ENCODE data around the gene SLC9A9. TPM values are rescaled to one million over a fixed set of nuclear protein-coding genes. Genes with fewer than 3 reads are reported as not detected.

Gene SLC9A9
- total and polyA plus RNA-seq, 10 of the 15 experiments (the other 5 are each of a cell fraction or from before 2014, with no cell fraction given): 3.5 to 14.2 (median 9.3) TPM

DNA sequence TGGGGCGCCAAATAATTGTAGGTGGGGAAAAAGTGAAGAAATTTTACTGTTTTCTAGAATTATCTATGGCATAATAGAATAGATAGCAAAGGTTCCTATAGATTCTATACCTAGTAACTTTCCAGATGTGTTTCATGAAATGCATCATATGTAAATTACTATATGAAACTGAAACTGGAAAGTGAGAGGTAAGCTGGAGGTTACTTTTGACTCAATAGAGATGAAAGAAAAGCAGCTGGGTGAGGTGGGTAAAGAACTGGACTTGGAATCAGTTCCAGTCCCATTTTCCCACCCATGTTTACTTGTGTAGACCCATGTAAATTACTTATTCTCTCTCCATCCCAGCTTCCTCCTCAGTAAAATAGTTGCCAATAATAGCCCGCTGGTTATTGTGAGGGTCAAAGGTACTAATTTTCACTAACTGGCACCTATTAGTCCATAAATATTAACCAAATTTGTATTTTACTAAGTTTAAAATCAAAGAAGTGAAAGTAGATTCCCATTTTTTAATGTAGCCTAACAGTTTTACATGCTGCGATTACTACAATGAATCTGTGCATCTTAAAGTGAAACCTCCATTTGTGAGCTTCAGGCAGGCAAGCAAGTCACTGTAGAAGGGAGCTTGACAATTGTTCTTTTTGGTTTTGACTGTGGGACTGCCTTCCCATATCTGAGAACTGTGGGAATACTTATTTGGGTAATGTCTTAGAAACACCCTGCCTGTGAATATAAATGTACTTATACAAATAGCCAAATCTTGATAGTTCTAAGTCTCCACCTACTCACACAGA, 312.1 kb downstream of the SLC9A9 start:
- Histone ChIP-seq H3K4me1 (ENCODE audit: control insufficient read depth, insufficient read depth, low read length) (peaks cover 29% of the 10 kb centered on the region), H3K9me3 (replicated peaks; ENCODE audit: control insufficient read depth, insufficient read depth, low read length) (no peaks in the 10 kb centered on the region), H3K79me2 (ENCODE audit: control insufficient read depth, insufficient read depth, low read length) (no peaks in the 10 kb centered on the region), H3K9ac (ENCODE audit: control insufficient read depth, insufficient read depth, low read length) (no peak overlapping the region), H3K36me3 (ENCODE audit: control insufficient read depth in 2 of 2, insufficient read depth in 2 of 2, low read length in 1 of 2) (no peaks in the 10 kb centered on the region), H3K4me3 (peak overlapping the region; percentile 41; the same call in 1 of the 2 replicates), H4K20me1 (ENCODE audit: control insufficient read depth, insufficient read depth) (no peaks in the 10 kb centered on the region), H2AFZ (ENCODE audit: control insufficient read depth, low read depth, low read length) (no peak overlapping the region), H3K27me3 (replicated peaks in 1 of 2; ENCODE audit: control insufficient read depth in 2 of 2, insufficient read depth in 2 of 2, low read length in 1 of 2) (no peaks in the 10 kb centered on the region), H3K27ac (ENCODE audit: control insufficient read depth, insufficient read depth) (peak overlapping the region; percentile 45), H3K4me2 (ENCODE audit: control insufficient read depth, insufficient read depth) (peak overlapping the region; percentile 73)
- BruUV-seq (replicated peaks): no TSS peak
- ChIA-PET RAD21 (ENCODE audit: unreplicated experiment) (interaction anchor here (1.0 kb wide), 1 partner anchor 137 kb away, joined by 3 read pairs; no protein-coding TSS in a partner anchor), POLR2A (no interaction called here), CTCF (no interaction called here), SMC1A (ENCODE audit: uncharacterized antibody, unreplicated experiment) (interaction anchor here (0.6 to 1.0 kb wide), 5 partner anchors 12 to 134 kb away, joined by 3 read pairs; no protein-coding TSS in a partner anchor)
- ATAC-seq (peak; percentile 94), DNase-seq (ENCODE audit: low read depth, low spot score) (peak; percentile 43), FAIRE-seq (peak; percentile 64)
- intact Hi-C loops (cut with micrococcal nuclease; ENCODE audit: unreplicated experiment) (loop anchor here (5.0 to 10.0 kb wide), 3 partner anchors 109 to 411 kb away; no protein-coding TSS in a partner anchor), in situ Hi-C loops (cut with MboI) (no loop called here)
- 1% methylated on average over 3 of the region's 3 CpGs for WGBS (ENCODE audit: insufficient coverage, insufficient replicate concordance, low lambda C conversion rate, missing lambda C conversion rate)
- TF ChIP-seq LARP7 (IDR thresholded peaks at IDR 0.05): no peak
- TF ChIP-seq RELA (IDR thresholded peaks at IDR 0.05; ENCODE audit: borderline replicate concordance, partially characterized antibody): no peak
- peak; percentile 89 for TF ChIP-seq IRF4 (IDR thresholded peaks at IDR 0.05; ENCODE audit: low read depth, low read length)
- peak; percentile 49; the same call in 1 of the 2 replicates for TF ChIP-seq CREB1 (IDR thresholded peaks at IDR 0.05; ENCODE audit: low read depth)
- peak; percentile 66; the same call in 1 of the 2 replicates for TF ChIP-seq ZBED1 (IDR thresholded peaks at IDR 0.05; ENCODE audit: borderline replicate concordance)
- TF ChIP-seq BMI1 (IDR thresholded peaks at IDR 0.05; ENCODE audit: borderline replicate concordance): 0 out of 2 replicates have a peak, but pooled peaks have one; percentile 18
- TF ChIP-seq RAD51 (IDR thresholded peaks at IDR 0.05): no peak
- no peak for TF ChIP-seq CHD2 (IDR thresholded peaks at IDR 0.05; ENCODE audit: borderline replicate concordance, low read depth, low read length)
- no peak for TF ChIP-seq ZNF384 (IDR thresholded peaks at IDR 0.05; ENCODE audit: borderline replicate concordance, low read depth, low read length)
- TF ChIP-seq YBX1 (IDR thresholded peaks at IDR 0.05): no peak
- TF ChIP-seq EZH2 (IDR thresholded peaks at IDR 0.05; ENCODE audit: borderline replicate concordance, control insufficient read depth, low read depth, low read length): no peak
- TF ChIP-seq NFYA (IDR thresholded peaks at IDR 0.05; ENCODE audit: borderline replicate concordance, low read depth, low read length): no peak
- TF ChIP-seq CHD4 (IDR thresholded peaks at IDR 0.05): no peak
- TF ChIP-seq PAX5 (IDR thresholded peaks at IDR 0.05; ENCODE audit: borderline replicate concordance, low read depth, low read length): peak; percentile 60; the same call in 1 of the 2 replicates
- peak; percentile 90 for TF ChIP-seq TCF12 (IDR thresholded peaks at IDR 0.05; ENCODE audit: low read depth, low read length)
- no peak for TF ChIP-seq E2F8 (IDR thresholded peaks at IDR 0.05; ENCODE audit: low read depth, partially characterized antibody)
- no peak for TF ChIP-seq SUPT20H (IDR thresholded peaks at IDR 0.05; ENCODE audit: borderline replicate concordance, control insufficient read depth, low read depth, low read length)
- 0 out of 2 replicates have a peak, but pooled peaks have one; percentile 26 for TF ChIP-seq GABPA (IDR thresholded peaks at IDR 0.05; ENCODE audit: low read depth)
- TF ChIP-seq NFIC (IDR thresholded peaks at IDR 0.05; ENCODE audit: low read depth, low read length): peak; percentile 97
- TF ChIP-seq SMC3 (IDR thresholded peaks at IDR 0.05; ENCODE audit: borderline replicate concordance, low read length): no peak
- no peak for TF ChIP-seq FOS (IDR thresholded peaks at IDR 0.05; ENCODE audit: borderline replicate concordance, extremely low read depth, insufficient read length)
- TF ChIP-seq BCL11A (IDR thresholded peaks at IDR 0.05; ENCODE audit: low read depth, low read length): peak; percentile 71; the same call in 1 of the 2 replicates
- no peak for TF ChIP-seq ZNF622 (IDR thresholded peaks at IDR 0.05)
- TF ChIP-seq CBX5 (IDR thresholded peaks at IDR 0.05; ENCODE audit: low read depth): 0 out of 2 replicates have a peak, but pooled peaks have one; percentile 27
